HG02642 (cell line): ENCODE measurements around the gene NCAPH2.
"Not testable (repeated sequence)": the region's sequence is repeated elsewhere in the genome, so short reads cannot be mapped to it uniquely, and the experiment has no call there.

Source experiments
- ATAC-seq: cut with Tn5 transposase; IDR thresholded peaks from one replicate; pipeline ENCODE4 v1.9.1; 2021; ENCODE audit warnings: mild to moderate bottlenecking; ENCODE audit not compliant: unreplicated experiment, poor library complexity

Gene NCAPH2

DNA sequence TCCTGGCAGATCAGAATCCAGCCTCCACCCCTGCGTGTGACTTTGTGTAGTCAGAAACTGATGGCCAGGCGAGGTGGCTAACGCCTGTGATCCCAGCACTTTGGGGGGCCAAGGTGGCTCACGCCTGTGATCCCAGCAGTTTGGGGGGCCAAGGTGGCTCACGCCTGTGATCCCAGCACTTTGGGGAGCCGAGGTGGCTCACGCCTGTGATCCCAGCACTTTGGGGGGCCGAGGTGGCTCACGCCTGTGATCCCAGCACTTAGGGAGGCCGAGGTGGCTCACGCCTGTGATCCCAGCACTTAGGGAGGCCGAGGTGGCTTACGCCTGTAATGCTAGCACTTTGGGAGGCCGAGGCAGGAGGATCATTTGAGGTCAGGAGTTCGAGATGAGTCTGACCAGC is 5.2 kb downstream of the NCAPH2 start:
- ATAC-seq, result no peak

DNA sequence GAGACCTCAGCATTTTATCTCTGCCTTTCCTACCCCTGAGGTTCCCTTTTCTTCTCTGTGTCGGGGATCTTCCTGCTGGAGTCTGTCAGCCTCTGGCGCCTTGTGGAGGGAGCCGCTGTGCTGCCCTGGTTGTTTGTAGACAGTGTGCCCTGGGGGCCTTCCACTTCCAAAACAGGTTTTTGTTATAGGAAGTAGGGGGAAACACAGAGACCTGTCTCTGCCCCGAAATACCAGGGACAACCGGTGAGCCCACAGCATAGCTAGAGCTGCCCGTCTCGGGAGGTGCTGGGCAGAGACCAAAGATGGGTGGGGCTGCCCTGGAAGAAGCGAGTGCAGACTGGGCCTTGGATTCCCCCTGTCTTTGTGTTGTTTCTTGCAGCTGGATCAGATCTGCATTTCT is 8.0 kb downstream of the NCAPH2 start:
- ATAC-seq, result no peak

DNA sequence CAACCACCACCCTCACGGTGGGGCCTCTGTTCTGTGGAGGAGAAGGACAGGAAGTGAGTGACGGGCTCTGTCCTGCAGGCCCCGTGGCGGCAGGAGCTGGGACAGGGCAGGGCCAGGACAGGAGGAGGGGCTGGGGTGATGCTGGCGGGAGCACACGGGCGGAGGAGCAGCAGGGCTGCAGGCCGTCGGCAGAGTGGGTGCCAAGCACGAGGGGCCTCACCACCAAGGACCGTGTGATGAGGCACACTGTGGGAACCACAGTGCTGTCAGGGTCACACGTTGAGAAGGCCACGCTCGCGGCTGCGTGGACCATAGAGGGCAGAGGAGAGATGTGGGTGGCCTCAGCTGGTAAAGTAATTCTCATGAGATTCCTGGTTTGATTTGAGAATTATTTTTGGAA is 8.9 kb downstream of the NCAPH2 start:
- no peak for ATAC-seq

DNA sequence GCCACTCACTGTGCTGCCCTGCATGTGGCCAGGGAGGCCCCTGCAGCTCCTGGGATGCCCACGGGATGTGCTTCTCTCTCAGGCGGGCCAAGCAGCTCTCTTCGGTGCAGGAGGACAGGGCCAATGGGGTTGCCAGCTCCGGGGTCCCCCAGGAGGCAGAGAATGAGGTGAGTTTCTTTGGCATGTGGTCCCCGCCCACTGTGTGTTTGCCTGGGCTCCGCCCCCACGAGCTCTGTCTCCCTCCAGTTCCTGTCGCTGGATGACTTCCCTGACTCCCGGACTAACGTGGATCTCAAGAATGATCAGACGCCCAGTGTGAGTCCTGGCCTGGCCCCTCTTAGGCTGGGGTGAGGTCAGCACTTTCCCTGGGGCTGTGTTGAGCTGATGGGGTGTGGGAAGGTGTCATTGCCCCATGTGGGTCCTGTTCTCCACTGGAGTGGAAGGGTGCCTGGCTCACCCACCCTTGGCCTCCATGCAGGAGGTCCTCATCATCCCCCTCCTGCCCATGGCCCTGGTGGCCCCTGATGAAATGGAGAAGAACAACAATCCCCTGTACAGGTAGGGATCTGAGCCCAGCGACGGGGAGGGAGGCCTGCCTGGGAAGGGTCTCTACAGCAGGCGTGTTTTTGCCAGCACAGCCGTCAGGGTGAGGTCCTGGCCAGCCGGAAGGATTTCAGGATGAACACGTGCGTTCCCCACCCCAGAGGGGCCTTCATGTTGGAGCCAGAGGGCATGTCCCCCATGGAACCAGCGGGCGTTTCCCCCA is 9.7 kb downstream of the NCAPH2 start:
- no peak for ATAC-seq

DNA sequence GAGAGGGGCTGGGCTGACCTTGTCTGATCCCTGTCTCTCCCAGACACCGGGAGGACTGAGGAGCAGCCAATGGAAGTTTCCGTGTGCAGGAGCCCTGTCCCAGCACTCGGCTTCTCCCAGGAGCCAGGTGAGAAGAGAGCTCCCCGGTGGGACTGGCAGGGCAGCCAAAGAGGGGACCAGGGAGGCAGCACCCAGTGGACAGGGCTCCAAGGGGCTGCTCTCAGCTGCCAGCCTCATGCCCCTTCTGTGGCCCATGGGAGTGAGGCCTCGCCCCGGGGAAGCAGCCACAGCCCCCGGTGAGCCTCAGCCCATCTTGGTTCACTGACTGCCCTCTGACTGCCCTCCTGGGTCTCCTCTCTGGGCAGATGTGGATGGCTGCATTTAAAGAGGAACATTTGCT is 10.6 kb downstream of the NCAPH2 start:
- no peak for ATAC-seq

DNA sequence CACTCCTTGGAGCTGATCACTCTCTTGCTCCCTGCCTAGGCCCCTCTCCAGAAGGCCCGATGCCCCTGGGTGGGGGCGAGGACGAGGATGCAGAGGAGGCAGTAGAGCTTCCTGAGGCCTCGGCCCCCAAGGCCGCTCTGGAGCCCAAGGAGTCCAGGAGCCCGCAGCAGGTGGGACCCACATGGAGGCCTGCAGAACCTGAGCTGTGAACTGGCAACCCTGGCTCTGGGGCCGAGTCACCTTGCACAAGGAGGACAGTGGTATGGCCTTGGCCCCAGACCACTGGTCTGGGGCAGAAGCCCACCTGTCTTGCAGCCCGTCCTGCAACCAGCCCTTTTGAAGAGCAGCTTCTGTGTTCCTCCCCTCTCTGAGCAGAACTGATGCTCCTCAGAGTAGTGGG is 11.1 kb downstream of the NCAPH2 start:
- ATAC-seq, result no peak

DNA sequence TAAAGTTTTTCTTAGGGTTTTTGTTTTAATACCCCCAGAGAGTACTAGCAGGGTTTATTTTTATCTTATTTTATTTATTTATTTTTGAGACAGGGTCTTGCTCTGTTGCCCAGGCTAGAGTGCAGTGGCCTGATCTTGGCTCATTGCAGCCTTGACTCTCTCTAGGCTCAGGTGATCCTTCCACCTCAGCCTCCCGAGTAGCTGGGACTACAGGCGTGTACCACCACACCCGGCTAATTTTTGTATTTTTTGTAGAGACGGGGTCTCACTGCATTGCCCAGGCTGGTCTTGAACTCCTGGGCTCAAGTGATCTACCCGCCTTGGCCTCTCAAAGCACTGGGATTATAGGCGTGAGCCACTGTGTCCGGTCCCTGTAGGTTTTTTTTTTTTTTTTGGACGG is 12.2 kb downstream of the NCAPH2 start:
- ATAC-seq, result not testable (repeated sequence)

DNA sequence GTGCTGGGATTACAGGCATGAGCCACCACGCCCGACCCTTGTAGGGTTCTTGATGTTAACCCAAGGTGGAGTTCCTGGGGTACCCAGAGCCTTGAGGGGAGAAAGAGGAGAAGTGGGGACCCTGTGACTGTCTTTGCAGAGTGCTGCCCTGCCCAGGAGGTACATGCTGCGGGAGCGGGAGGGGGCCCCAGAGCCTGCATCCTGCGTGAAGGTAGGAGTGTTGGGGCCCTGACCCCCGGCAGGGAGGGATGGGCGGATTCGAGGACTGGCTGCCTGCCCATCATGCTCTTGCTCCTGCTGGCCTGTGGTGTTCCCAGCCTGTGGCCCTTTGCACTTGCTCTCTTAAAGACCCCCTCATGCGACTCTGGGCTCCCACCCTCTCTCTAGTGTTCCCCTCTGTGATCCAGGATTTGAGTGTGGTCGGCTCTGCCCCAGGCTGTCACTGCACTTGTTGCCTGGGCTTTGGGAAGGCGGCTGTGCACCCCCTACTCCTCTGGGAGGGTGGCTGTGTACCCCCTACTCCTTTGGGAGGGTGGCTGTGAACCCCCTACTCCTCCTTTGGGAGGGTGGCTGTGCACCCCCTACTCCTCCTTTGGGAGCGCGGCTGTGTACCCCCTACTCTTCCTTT is 12.9 kb downstream of the NCAPH2 start:
- no peak for ATAC-seq

DNA sequence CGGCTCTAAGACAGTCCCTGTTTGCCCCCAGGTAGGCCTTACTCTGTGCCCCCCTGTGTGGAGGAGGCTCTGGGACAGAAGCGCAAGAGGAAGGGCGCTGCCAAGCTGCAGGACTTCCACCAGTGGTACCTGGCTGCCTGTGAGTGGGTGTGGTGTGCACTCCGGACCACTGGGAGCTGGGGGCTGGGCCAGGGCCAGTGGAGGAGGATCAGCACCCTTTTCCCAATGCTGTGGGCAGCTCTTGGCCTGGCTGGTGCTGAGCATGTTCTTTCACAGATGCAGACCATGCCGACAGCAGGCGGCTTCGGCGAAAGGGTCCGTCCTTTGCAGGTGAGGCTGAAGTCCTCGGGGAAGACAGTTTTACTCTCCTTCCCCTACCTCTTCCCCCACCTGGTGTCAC is 13.7 kb downstream of the NCAPH2 start:
- ATAC-seq, result no peak

DNA sequence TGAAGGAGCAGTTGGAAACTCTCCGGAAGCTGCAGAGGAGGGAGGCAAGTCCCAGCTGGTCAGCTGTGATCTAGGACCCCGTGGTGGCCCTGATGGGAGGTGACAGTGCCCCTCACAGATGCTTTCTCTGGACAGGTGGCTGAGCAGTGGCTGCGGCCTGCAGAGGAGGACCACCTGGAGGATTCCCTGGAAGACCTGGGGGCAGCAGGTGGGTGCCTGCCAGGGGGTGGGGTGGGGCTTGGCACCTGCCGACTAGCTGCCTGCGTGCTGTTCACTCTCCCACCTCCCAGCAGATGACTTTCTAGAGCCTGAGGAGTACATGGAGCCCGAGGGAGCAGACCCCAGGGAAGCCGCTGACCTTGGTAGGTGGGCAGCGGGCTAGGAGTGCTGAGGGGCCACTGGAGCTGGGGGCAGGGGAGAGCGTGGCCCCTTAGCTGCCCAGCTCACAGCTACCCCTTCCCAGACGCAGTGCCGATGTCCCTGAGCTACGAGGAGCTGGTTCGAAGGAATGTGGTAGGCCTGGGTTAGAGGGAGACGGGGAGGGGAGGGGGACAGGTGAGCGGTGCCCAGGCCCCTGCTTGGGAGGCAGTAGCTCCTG is 14.3 kb downstream of the NCAPH2 start:
- no peak for ATAC-seq

DNA sequence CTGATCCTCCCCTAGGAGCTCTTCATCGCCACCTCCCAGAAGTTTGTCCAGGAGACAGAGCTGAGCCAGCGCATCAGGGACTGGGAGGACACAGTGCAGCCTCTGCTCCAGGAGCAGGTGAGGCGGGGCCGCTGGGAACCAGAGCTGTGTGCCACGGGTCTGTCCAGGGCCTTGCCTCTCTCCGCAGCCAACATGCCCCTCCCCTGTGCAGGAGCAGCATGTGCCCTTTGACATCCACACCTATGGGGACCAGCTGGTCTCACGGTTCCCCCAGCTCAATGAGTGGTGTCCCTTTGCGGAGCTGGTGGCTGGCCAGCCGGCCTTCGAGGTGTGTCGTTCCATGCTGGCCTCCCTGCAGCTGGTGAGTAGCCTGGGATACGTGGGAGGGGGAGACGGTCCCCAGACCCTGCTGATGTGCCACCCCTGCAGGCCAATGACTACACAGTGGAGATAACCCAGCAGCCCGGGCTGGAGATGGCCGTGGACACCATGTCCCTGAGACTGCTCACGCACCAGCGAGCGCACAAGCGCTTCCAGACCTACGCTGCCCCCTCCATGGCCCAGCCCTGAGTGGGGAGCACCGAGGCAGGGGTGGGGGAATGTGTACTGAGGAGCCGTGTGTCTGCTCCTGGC is 14.9 kb downstream of the NCAPH2 start:
- no peak for ATAC-seq

DNA sequence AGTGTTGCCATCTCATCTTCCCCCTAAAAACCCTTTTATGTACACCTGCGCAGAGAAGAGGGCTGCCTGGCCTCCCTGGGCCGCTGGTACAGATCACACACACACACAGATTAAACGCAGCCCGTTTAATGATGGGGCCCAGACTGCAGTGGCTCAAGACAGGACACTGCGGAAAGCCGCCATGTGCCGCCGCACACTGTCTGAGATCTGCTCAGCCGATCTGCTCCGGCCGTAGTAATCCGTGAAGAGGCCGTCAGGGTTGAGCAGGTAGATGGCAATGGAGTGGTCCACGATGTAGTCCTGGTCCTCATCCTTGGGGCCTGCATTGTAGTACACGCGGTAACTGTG is 15.4 kb downstream of the NCAPH2 start:
- no peak for ATAC-seq

DNA sequence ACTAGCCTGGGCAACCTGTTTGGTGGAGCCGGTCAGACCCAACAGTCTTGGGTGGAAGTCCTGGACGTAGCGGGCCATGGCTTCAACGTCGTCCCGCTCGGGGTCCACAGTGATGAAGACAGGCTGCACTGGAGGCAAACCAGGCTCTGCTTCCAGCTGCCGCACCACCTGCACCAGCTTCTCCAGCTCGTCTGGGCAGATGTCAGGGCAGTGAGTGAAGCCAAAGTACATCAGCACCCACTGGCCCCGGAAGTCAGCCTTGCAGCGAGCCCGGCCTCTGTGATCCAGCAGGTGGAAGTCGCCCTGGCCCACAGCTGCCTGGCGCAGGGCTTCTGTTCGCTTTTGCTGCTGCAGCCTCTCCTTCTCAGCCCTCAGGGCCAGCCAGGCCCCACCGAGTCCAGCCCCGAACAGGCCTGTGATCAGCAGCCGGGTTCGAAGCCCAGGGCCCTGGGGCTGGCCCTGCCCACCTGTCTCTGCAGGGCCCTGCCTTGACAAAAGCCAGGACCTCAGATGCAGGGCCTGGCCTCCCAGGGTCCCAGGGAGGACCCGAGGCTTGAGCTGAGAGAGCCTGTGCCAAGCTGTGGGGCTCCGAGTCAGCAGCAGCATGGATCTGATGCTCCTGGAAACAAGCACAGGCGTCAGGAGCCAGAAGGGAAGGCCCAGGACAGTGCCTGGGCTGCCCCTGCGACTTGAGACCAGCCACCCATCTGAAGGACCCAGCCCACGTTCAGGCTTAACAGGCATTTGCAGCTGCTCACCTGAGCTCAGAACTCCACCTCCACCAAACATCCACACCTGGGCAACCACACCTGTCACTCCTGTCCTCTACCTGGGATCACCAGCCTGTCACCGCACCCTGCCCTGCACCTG is 16.0 kb downstream of the NCAPH2 start:
- no peak for ATAC-seq

DNA sequence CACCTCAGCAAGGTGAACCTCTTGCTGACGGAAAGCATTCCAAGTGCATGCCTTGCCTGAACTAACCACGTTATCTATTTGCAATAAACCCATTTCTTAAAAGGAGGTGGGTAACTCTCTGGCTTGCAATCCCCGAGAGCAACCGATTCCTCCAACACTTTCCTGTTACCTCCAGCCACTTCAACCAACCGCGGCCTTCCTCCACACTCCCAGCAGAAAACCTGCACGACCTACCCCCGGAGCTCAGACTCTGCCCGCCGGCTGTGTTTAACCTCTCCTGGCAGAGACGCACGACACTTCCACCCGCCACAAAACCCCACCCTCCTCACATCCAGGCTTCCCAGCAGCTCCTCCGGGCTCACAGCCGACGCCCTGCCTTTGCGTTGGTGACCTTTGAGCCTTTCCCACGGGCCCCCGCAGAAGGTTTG is 16.7 kb downstream of the NCAPH2 start:
- ATAC-seq, result no peak

DNA sequence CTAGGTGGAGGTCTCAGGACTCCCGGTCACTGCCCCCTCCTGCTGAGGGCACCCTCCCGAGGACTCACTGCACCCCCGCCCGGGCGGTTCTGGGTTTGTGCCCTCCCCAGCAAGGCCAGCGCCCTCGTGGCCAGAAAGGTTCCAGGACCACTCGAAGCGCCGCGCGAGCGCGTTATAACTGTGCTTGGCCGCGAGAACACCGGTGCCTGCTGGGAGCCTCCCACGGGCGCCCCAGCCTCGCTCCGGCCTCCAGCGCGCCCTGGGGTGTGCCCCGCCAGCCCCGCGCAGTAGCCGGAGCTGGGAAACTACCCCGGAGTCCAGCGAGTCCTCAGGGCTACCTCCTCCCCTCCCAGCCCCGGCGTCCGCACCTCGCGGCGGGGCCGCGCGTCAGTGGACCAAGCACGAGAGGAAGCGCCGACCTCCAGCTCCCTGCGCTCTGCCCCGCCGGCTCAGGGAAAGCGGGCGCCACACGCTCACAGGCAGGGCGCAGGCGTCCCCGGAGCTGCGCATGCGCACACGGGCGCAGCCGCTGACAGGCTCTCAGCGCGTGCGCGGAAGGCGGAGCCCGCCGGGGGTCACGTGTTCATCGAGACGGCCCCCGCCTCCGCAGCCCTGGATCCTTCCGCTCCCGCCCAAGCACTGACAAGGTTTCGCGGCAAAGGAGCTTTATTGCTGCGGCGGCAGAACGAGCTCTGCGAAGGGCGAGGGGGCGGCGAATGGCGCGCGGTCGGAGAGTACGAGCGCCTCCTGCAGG is 17.3 kb downstream of the NCAPH2 start, which contains the start of gene SCO2:
TSS of gene SCO2 (minus strand) at position 495 of the 754 bp plus-strand sequence. CDS start 1,187 bp downstream, outside the sequence.
- ATAC-seq, result peak; percentile 41

DNA sequence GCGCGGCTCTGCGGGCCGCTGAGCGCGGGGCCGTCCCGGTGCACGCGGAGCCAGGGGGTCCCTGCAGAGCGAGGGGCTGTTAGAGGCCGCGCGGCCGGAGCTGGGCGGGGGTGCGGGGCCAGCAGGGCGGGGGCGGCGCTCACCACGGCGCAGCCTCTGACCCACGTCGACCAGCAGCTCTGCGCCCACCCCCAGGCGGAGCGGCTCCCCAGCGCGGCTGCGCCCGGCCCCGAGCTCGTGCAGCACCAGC is 17.8 kb downstream of the NCAPH2 start:
- no peak for ATAC-seq

DNA sequence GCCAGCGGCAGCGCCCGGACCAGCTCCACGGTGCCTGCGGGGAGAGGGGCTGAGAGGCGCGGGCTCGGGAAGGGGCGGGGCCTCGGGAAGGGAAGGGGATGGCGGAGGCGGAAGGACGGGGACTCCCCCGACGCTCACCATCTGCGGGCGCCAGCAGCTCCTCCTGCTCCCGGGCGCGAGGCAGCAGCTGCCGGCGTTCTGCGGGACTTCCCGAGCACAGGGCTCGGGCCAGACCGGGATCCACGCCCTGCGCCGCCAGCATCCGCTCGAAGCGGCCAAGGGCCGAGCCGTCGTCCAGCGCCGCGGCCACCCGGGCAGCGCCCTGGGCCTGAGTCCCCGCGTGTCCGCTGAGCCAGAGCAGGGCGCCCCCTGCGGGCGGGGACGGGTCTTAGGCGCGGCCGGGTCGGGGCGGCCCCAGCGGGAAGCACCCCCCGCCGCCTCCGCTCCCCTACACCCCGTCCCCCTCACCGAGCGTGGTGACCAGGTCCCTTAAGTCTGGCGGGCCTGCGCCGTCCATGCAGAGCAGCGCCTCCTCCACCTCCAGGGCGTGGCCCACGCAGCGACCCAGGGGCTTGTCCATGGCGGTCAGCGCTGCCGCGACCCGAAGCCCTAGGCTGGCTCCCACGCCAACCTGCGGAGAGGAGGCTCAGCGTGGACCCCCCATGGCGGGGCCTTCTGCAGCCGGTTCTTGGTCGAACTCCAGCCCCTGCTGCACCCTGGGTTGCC is 18.2 kb downstream of the NCAPH2 start:
- ATAC-seq, result peak; percentile 37

DNA sequence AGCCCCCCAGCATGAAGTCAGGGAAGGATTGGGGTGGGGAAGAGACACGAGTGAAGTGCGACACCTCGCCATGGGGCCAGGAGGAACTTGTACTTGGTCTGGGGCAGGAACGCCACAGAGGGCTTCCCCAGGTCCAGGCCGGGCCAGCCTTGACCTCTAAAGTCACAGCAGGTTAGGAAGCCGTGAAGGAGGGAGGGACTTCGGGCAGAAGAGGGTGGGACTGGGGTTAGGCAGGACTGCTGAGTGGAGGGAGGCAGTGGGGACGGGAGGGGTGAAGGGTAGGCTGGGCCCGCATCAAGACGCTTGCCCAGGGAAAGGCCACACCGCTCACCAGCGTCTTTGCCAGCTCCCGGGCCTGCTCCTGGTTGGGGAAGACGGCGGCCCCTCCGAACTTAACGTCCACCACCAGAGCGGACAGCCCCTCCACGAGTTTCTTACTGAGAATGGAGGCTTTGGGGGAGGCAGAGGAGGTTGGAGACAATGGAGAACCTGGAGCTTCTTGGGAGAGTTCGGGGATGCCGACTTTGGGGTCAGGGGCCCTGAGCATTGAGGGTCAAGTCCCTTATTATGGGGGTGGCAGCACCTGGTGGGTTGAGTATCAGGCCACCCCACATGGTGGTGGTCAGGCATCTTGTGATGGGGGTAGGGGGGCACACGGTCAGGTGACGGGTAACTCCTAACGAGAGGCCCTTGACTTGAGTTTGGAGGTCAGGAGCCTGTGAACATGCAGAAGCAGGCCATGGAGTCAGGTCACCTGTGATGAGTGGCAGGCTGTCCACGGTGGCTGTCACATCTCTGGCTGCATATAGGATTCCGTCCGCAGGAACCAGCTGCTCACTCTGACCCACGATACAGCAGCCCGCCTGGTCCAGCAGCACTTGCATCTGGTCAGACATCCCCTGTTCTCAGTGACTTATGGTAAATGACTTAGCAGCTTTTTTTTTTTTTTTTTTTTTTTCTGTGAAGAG is 19.1 kb downstream of the NCAPH2 start:
- no peak for ATAC-seq
